Body of pancreas (tissue), 4 donors: ENCODE results near the gene CD22.

ENCODE experiments used
- POLR2A ChIP-seq, 3 donors: fragments of 450-650 bp; IDR thresholded peaks; one replicate each; pipeline ENCODE4 v1.6.1; 2016; ENCODE audit warnings: antibody characterized with exemption in 3 of 3, mild to moderate bottlenecking in 2 of 3
- TF ChIP-seq, protein P1 (sequence below), 7 experiments: fragments of 450-650 bp in 4 of 7; fragments of 200-600 bp in 3 of 7; sonication (generic) in 3 of 7; IDR thresholded peaks; one replicate each; pipeline ENCODE4 v1.5.1; 2016 to 2019; ENCODE audit warnings: antibody characterized with exemption in 7 of 7

GRCh38 chr19:35315883-35316282, 13.1 kb upstream of the CD22 start:
- TF ChIP-seq, protein P1, sequence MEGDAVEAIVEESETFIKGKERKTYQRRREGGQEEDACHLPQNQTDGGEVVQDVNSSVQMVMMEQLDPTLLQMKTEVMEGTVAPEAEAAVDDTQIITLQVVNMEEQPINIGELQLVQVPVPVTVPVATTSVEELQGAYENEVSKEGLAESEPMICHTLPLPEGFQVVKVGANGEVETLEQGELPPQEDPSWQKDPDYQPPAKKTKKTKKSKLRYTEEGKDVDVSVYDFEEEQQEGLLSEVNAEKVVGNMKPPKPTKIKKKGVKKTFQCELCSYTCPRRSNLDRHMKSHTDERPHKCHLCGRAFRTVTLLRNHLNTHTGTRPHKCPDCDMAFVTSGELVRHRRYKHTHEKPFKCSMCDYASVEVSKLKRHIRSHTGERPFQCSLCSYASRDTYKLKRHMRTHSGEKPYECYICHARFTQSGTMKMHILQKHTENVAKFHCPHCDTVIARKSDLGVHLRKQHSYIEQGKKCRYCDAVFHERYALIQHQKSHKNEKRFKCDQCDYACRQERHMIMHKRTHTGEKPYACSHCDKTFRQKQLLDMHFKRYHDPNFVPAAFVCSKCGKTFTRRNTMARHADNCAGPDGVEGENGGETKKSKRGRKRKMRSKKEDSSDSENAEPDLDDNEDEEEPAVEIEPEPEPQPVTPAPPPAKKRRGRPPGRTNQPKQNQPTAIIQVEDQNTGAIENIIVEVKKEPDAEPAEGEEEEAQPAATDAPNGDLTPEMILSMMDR (IDR thresholded peaks at IDR 0.05): no peak
- TF ChIP-seq POLR2A (IDR thresholded peaks at IDR 0.05): no peak
